ENCODE measurements around the gene RNH1.
A peak's percentile ranks its signal among the peaks of the same experiment; 100 is the strongest.

RNH1 gene

GRCh38 chr11:537622-538430 lies 30.8 kb upstream of the RNH1 start:
- peak overlapping the region; percentile 27 for H3K4me3 ChIP-seq (ENCODE audit: low read depth, low read length)
- in situ Hi-C loops (cut with HindIII; ENCODE audit: low sequenced_read_pairs): no loop called here
- DNase-seq (ENCODE audit: low read depth, low spot score): no peak
- TF ChIP-seq, protein P1, sequence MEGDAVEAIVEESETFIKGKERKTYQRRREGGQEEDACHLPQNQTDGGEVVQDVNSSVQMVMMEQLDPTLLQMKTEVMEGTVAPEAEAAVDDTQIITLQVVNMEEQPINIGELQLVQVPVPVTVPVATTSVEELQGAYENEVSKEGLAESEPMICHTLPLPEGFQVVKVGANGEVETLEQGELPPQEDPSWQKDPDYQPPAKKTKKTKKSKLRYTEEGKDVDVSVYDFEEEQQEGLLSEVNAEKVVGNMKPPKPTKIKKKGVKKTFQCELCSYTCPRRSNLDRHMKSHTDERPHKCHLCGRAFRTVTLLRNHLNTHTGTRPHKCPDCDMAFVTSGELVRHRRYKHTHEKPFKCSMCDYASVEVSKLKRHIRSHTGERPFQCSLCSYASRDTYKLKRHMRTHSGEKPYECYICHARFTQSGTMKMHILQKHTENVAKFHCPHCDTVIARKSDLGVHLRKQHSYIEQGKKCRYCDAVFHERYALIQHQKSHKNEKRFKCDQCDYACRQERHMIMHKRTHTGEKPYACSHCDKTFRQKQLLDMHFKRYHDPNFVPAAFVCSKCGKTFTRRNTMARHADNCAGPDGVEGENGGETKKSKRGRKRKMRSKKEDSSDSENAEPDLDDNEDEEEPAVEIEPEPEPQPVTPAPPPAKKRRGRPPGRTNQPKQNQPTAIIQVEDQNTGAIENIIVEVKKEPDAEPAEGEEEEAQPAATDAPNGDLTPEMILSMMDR (IDR thresholded peaks at IDR 0.05; ENCODE audit: low read depth, low read length): no peak

DNA sequence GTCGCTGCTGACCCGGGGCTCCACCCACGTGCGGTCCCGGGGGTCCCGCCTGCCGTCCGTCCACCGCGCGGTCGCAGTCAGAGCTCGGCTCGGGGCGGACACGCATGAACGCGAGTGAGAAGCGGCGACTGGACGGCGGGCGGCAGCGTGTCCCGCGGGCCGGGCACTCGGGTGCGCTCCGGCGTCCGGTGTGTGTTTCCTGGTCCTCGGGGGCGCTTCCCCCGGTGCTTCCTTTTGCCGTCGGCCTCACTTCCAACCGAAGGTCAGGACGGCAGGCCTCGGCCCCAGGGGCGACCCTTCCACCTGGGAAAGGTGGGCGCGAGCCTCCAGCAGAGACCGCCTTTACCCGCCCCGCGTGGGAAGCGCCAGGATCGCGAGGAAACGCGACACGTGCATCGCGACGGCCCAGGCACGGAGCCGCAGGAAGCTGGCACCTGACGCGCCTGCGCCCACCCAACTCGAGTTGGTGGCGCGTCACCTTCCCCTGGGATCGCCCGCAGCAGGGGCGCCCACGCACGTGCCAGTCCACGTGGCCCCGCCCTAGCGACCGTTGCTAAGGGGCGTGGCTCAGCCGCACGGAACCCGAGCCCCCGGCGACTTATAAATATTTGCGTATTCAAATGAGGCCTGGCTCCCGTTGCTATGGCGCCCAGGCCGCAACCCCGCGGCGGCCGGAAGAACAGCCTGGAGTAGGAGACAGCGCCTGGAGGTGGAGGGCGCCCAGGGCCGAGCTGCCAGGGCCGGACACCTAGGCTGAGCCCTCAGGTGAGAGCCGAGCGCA lies 30.0 kb upstream of the RNH1 start, which contains the start of gene LRRC56:
Gene LRRC56, plus strand, starts transcription at position 687 of the 781 bp plus-strand sequence. CDS start 3,158 bp downstream, outside the sequence.
- TF ChIP-seq, protein P1 (IDR thresholded peaks at IDR 0.05; ENCODE audit: low read depth, low read length): no peak
- in situ Hi-C loops (cut with HindIII; ENCODE audit: low sequenced_read_pairs): no loop called here
- H3K4me3 ChIP-seq (ENCODE audit: low read depth, low read length): peak within 1 kb of the TSS; percentile 27
- DNase-seq (ENCODE audit: low read depth, low spot score): peak; percentile 85

GRCh38 chr11:535519-536454 lies 28.7 kb upstream of the RNH1 start, which contains the start of gene HRAS:
Gene HRAS, minus strand, starts transcription at chr11:535576.
- TF ChIP-seq, protein P1 (IDR thresholded peaks at IDR 0.05; ENCODE audit: low read depth, low read length): no peak
- in situ Hi-C loops (cut with HindIII; ENCODE audit: low sequenced_read_pairs): no loop called here
- H3K4me3 ChIP-seq (ENCODE audit: low read depth, low read length): peak within 1 kb of the TSS; percentile 71
- peak; percentile 95 for DNase-seq (ENCODE audit: low read depth, low spot score)

DNA sequence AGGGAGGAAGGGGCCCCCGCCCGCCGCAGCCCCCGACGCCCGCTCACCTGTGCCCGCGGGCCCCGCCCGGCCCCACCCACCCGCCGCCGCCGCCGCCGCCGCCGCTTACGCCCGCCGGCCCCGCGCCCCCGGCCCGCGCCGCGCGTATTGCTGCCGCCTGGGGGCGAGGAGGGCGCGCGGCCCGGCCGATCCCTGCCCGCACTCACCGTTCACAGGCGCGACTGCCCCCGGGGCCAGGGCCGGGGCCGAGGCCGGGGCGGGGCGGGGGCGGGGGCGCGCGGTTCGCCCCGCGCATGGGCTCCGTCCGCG lies 28.1 kb upstream of the RNH1 start:
- in situ Hi-C loops (cut with HindIII; ENCODE audit: low sequenced_read_pairs): no loop called here
- H3K4me3 ChIP-seq (ENCODE audit: low read depth, low read length): peak overlapping the region; percentile 71
- TF ChIP-seq, protein P1 (IDR thresholded peaks at IDR 0.05; ENCODE audit: low read depth, low read length): no peak
- DNase-seq (ENCODE audit: low read depth, low spot score): no peak

GRCh38 chr11:534396-535209 lies 27.6 kb upstream of the RNH1 start:
- in situ Hi-C loops (cut with HindIII; ENCODE audit: low sequenced_read_pairs): no loop called here
- DNase-seq (ENCODE audit: low read depth, low spot score): no peak
- TF ChIP-seq, protein P1 (IDR thresholded peaks at IDR 0.05; ENCODE audit: low read depth, low read length): no peak
- peak overlapping the region; percentile 71 for H3K4me3 ChIP-seq (ENCODE audit: low read depth, low read length)

All from astrocyte of the spinal cord (primary cell).